Measurements from ENCODE around the gene FAM185A.

FAM185A gene

GRCh38 chr7:102845346-102845745, 96.5 kb downstream of the FAM185A start:
- H3K27ac ChIP-seq, result no peak overlapping the region
- TF ChIP-seq CTCF (IDR thresholded peaks at IDR 0.05) (no peak), ZFX (IDR thresholded peaks at IDR 0.05; ENCODE audit: borderline replicate concordance) (no peak)

- H3K27ac ChIP-seq, result no peak overlapping the region
- TF ChIP-seq CTCF (IDR thresholded peaks at IDR 0.05), result no peak
- no peak for TF ChIP-seq ZFX (IDR thresholded peaks at IDR 0.05; ENCODE audit: borderline replicate concordance)
These were observed 100.3 kb downstream of the FAM185A start for GRCh38 chr7:102849079-102849478.

GRCh38 chr7:102849538-102849937, 100.7 kb downstream of the FAM185A start:
- H3K27ac ChIP-seq, result no peak overlapping the region
- TF ChIP-seq CTCF (IDR thresholded peaks at IDR 0.05) (no peak), ZFX (IDR thresholded peaks at IDR 0.05; ENCODE audit: borderline replicate concordance) (no peak)

GRCh38 chr7:102856036-102856435, 107.2 kb downstream of the FAM185A start:
- TF ChIP-seq ZFX (IDR thresholded peaks at IDR 0.05; ENCODE audit: borderline replicate concordance), result no peak
- TF ChIP-seq CTCF (IDR thresholded peaks at IDR 0.05), result no peak
- H3K27ac ChIP-seq, result no peak overlapping the region

All from 22Rv1 (cell line).